ENCODE data around the gene TTLL5. TPM values are rescaled to one million over a fixed set of nuclear protein-coding genes. Genes with fewer than 3 reads are reported as not detected.

The TTLL5 gene
- total RNA-seq, 3 donors from 2014 or later: 21.9 to 66.6 (median 35.7) TPM

- Histone ChIP-seq H3K36me3 (no peaks in the 10 kb centered on the region), H3K27me3 (no peaks in the 10 kb centered on the region), H3K4me1 (peaks cover 0 to 2% of the 10 kb centered on the region in 2 donors), H3K4me3 (no peak overlapping the region), H3K9me3 (no peaks in the 10 kb centered on the region), H3K27ac (no peak overlapping the region)
- intact Hi-C loops (cut with DNase I; ENCODE audit: low total_unique reads): no loop called here
- DNase-seq (ENCODE audit: low spot score in 2 of 2): no peak
- TF ChIP-seq POLR2AphosphoS5 (IDR thresholded peaks at IDR 0.05) (no peak), POLR2A (IDR thresholded peaks at IDR 0.05) (no peak)
- TF ChIP-seq, protein P1, sequence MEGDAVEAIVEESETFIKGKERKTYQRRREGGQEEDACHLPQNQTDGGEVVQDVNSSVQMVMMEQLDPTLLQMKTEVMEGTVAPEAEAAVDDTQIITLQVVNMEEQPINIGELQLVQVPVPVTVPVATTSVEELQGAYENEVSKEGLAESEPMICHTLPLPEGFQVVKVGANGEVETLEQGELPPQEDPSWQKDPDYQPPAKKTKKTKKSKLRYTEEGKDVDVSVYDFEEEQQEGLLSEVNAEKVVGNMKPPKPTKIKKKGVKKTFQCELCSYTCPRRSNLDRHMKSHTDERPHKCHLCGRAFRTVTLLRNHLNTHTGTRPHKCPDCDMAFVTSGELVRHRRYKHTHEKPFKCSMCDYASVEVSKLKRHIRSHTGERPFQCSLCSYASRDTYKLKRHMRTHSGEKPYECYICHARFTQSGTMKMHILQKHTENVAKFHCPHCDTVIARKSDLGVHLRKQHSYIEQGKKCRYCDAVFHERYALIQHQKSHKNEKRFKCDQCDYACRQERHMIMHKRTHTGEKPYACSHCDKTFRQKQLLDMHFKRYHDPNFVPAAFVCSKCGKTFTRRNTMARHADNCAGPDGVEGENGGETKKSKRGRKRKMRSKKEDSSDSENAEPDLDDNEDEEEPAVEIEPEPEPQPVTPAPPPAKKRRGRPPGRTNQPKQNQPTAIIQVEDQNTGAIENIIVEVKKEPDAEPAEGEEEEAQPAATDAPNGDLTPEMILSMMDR (IDR thresholded peaks at IDR 0.05): no peak
These were observed 186.5 kb downstream of the TTLL5 start for GRCh38 chr14:75847584-75847983.

- H3K4me1 ChIP-seq: no peaks in the 10 kb centered on the region
- H3K36me3 ChIP-seq: no peaks in the 10 kb centered on the region
- no peak for DNase-seq (ENCODE audit: low spot score in 2 of 2)
- H3K9me3 ChIP-seq: no peaks in the 10 kb centered on the region
- no peak for TF ChIP-seq POLR2AphosphoS5 (IDR thresholded peaks at IDR 0.05)
- TF ChIP-seq, protein P1 (IDR thresholded peaks at IDR 0.05): no peak
- no peak overlapping the region for H3K27ac ChIP-seq
- intact Hi-C loops (cut with DNase I; ENCODE audit: low total_unique reads): no loop called here
- H3K4me3 ChIP-seq: no peak overlapping the region
- H3K27me3 ChIP-seq: no peaks in the 10 kb centered on the region
These were observed 187.3 kb downstream of the TTLL5 start for GRCh38 chr14:75848167-75848913.

DNA sequence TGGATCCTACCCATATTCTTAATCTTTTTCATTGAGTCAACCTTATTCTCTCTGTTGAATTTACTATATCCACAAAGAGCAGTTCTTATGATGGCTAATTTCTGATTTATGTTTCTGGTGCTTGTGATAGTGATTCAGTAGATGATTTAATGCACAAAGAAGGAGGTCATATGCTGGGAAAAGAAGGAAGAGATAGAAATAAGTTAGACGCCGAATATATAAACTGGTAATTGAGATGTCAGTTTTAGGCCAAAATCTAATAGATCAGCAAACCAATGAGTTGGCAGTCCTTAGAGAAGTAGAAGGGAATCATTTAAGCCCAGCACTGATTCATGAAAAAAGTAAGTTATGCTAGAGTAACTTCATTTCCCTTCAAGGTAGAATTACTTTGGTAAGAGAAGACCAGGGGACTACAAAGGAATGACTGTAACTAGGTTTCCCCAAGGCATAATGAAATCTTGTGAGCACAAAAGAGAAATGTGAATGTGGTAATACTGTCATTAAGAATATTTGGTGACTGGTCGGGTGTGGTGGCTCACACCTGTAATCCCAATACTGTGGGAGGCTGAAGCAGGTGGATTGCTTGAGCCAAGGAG is 188.4 kb downstream of the TTLL5 start:
- intact Hi-C loops (cut with DNase I; ENCODE audit: low total_unique reads): no loop called here
- DNase-seq (ENCODE audit: low spot score in 2 of 2): no peak
- Histone ChIP-seq H3K27ac (no peak overlapping the region), H3K4me1 (no peaks in the 10 kb centered on the region), H3K4me3 (no peak overlapping the region), H3K27me3 (no peaks in the 10 kb centered on the region), H3K9me3 (no peaks in the 10 kb centered on the region), H3K36me3 (no peaks in the 10 kb centered on the region)
- TF ChIP-seq POLR2A (IDR thresholded peaks at IDR 0.05): no peak
- TF ChIP-seq, protein P1 (IDR thresholded peaks at IDR 0.05): no peak
- TF ChIP-seq POLR2AphosphoS5 (IDR thresholded peaks at IDR 0.05): no peak

DNA sequence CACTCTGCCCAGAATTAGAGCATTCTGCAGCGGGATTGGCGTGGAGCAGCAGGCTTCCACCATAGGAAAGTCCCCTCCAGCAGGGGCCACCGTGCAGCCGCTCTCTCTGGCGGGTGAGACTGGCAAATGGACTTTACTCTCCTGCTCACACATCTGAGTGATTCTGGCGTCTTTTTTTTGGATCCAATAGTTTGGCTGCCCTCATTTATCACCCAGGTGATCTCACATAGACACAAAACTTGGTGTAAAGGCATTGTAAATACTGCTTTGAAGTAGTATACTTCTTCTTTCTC is 190.5 kb downstream of the TTLL5 start:
- Histone ChIP-seq H3K27ac (no peak overlapping the region), H3K9me3 (no peaks in the 10 kb centered on the region), H3K27me3 (no peaks in the 10 kb centered on the region), H3K36me3 (no peaks in the 10 kb centered on the region), H3K4me3 (no peak overlapping the region), H3K4me1 (no peaks in the 10 kb centered on the region)
- intact Hi-C loops (cut with DNase I; ENCODE audit: low total_unique reads): no loop called here
- TF ChIP-seq POLR2AphosphoS5 (IDR thresholded peaks at IDR 0.05): no peak
- TF ChIP-seq, protein P1 (IDR thresholded peaks at IDR 0.05): no peak
- no peak for TF ChIP-seq POLR2A (IDR thresholded peaks at IDR 0.05)
- DNase-seq (ENCODE audit: low spot score in 2 of 2): no peak

DNA sequence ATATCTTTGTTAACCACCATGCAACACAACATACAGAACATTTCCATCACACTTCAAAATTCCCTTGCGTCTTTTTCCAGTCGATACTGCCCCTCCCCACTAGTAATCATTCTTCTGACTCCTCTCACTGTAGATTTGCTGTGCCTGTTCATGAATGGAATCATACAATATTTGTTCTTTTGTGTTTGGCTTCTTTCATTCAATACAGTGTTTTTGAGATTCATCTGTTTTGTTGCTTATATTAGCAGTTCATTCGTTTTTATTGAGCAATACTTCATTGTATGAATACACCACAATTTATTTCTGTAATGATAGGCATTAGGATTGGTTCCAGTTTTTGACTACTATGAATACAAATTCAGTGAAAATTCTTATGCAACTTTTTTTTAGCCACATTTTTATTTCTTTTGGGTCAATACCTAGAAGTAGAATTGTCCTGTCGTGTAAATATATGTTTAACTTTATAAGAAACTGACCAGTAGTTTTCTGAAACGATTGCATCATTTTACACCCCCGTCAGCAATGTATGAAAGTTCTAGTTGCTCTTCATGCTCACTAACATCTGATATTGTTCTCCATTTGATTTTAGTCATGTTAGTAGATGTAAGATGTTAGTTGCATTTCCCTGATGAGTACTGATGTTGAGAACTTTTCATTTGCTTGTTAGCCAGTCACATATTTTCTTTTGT is 193.2 kb downstream of the TTLL5 start:
- no peaks in the 10 kb centered on the region for H3K4me1 ChIP-seq
- H3K27ac ChIP-seq: no peak overlapping the region
- no peaks in the 10 kb centered on the region for H3K27me3 ChIP-seq
- H3K4me3 ChIP-seq: no peak overlapping the region
- no peak for DNase-seq (ENCODE audit: low spot score in 2 of 2)
- TF ChIP-seq POLR2A (IDR thresholded peaks at IDR 0.05) (no peak), POLR2AphosphoS5 (IDR thresholded peaks at IDR 0.05) (no peak)
- TF ChIP-seq, protein P1 (IDR thresholded peaks at IDR 0.05): no peak
- H3K36me3 ChIP-seq: no peaks in the 10 kb centered on the region
- no peaks in the 10 kb centered on the region for H3K9me3 ChIP-seq
- intact Hi-C loops (cut with DNase I; ENCODE audit: low total_unique reads): no loop called here
